GM12801 (cell line): Measurements from ENCODE around the gene CACNB2.

ENCODE experiments used
- CTCF ChIP-seq: IDR thresholded peaks from one replicate; pipeline ENCODE4 v1.5.1; 2011; ENCODE audit warnings: control low read depth; ENCODE audit not compliant: insufficient read length; ENCODE audit errors: extremely low read depth

Gene CACNB2

GRCh38 chr10:18224626-18225445 is 84.6 kb downstream of the CACNB2 start:
- no peak for TF ChIP-seq CTCF

GRCh38 chr10:18226336-18226735 is 86.1 kb downstream of the CACNB2 start:
- no peak for TF ChIP-seq CTCF

GRCh38 chr10:18229826-18230225 is 89.6 kb downstream of the CACNB2 start:
- TF ChIP-seq CTCF, result no peak

GRCh38 chr10:18230794-18231193 is 90.6 kb downstream of the CACNB2 start:
- TF ChIP-seq CTCF, result no peak

- TF ChIP-seq CTCF, result no peak
Observed at GRCh38 chr10:18231480-18231879, 91.3 kb downstream of the CACNB2 start.

- no peak for TF ChIP-seq CTCF
Observed at GRCh38 chr10:18233775-18234174, 93.6 kb downstream of the CACNB2 start.

- TF ChIP-seq CTCF, result no peak
Observed at GRCh38 chr10:18235477-18235876, 95.3 kb downstream of the CACNB2 start.
